8988T (cell line): ENCODE data around the gene SLC9A3.
A peak's percentile ranks its signal among the peaks of the same experiment; 100 is the strongest.

ENCODE experiments used
- DNase-seq: peaks from one replicate; pipeline ENCODE4 v3.0.0; 2011

The SLC9A3 gene

DNA sequence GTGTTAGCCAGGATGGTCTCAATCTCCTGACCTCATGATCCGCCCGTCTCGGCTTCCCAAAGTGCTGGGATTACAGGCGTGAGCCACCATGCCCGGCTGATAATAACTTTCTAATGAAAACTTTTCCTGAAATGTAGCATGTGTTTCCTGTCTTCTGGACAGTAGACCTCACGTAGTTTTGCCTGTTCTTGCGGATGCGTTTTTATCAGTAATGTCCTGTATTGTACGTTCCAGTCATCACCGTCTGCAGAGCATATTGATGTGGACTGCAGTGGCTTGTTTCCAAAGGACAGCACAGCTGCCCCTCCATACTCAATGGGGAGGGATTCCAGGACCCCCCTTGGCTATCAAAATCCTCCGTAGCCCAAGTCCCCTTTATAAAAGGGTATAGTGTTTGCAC, 68.4 kb downstream of the SLC9A3 start:
- DNase-seq: no peak

GRCh38 chr5:454936-455335, 69.3 kb downstream of the SLC9A3 start:
- no peak for DNase-seq

DNA sequence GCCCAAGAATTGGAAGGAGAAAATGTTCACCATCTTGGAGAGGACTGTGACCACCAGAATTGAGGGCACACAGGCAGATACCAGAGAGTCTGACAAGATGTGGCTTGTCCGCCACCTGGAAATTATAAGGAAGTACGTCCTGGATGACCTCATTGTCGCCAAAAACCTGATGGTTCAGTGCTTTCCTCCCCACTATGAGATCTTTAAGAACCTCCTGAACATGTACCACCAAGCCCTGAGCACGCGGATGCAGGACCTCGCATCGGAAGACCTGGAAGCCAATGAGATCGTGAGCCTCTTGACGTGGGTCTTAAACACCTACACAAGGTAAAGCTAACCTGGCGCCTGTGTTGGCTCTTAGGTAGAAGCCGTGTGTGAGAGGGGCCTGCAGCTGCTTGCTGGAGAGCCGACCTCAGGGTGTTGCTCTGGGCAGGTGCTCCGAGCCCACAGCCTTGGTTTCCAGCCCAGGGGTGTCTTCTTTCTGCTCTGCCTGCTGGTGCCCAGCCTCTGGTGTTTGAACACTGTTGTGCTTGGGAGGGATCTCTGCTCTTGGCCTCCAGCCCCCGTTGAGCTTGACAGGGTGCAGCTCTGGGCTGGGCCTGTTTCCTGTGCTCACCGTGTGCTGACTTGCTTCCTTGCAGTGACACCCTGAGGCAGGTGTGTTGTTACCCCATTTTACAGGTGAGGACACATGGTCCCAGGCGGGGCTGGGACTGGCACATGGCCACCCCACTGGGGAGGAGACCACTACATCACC, 70.3 kb downstream of the SLC9A3 start:
- no peak for DNase-seq

DNA sequence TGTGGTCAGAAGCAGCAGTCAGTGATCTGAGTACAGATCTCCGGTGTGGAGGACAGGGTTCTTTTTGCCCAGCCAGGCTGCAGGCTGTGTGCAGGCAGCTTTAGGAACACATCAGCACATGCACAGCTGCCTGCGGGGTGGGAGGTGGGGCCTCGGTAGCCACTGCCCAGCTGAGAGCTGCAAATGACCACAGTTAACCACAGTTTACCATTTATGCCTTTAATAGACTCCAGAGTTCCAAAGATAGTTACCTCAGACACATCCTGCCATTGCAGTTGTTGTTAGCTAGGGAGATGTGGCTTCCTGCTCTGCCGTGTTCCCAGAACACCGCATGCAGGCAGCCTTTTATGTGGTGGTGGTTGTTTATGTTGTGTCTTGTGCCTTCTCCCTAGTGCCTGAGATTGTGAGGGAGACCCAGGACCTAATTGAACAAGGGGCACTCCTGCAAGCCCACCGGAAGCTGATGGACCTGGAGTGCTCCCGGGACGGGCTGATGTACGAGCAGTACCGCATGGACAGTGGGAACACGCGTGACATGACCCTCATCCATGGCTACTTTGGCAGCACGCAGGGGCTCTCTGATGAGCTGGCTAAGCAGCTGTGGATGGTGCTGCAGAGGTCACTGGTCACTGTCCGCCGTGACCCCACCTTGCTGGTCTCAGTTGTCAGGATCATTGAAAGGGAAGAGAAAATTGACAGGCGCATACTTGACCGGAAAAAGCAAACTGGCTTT, 71.1 kb downstream of the SLC9A3 start:
- no peak for DNase-seq

- DNase-seq: no peak
Observed at GRCh38 chr5:451587-452458, 72.4 kb downstream of the SLC9A3 start.

DNA sequence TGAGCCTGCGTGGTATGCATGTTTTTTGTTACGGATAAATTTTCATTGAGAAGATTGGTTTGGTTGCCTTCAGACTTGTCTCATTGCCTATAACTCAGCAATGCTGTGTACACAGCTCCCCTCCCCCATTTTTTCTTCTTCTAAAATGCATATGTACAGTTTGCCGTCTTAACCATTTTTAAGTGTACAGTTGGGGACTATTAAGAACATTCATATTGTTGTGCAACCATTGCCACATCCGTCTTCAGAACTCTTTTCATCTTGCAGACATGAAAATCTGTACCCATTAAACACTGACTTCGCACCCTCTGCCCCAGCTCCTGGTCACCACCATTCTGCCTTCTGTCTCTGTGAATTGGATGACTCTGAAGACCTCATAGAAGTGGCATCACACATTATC, 75.1 kb downstream of the SLC9A3 start:
- no peak for DNase-seq

GRCh38 chr5:448766-449090, 75.5 kb downstream of the SLC9A3 start:
- DNase-seq: no peak

- no peak for DNase-seq
Observed at GRCh38 chr5:448061-448765, 76.0 kb downstream of the SLC9A3 start.

GRCh38 chr5:447501-447900, 76.7 kb downstream of the SLC9A3 start:
- DNase-seq: no peak

DNA sequence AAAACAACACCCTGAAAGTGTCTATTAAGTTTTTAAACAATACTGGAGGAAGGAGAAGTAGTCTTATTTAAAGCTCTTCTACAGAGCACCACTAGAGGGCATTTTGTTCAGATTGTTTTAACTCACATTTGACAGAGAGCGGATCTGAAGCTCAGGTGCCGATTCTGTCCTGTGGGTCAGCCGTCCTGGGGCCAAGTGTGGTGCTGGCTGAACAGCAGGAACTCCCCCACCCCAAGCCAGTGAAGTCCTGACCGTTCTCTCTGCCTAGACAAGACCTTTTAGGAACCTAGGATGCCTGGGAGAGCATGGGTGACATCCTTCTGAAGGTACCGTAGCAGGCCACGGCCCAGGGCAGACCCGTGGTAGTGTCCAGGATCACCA, 77.4 kb downstream of the SLC9A3 start:
- peak; percentile 87 for DNase-seq

DNA sequence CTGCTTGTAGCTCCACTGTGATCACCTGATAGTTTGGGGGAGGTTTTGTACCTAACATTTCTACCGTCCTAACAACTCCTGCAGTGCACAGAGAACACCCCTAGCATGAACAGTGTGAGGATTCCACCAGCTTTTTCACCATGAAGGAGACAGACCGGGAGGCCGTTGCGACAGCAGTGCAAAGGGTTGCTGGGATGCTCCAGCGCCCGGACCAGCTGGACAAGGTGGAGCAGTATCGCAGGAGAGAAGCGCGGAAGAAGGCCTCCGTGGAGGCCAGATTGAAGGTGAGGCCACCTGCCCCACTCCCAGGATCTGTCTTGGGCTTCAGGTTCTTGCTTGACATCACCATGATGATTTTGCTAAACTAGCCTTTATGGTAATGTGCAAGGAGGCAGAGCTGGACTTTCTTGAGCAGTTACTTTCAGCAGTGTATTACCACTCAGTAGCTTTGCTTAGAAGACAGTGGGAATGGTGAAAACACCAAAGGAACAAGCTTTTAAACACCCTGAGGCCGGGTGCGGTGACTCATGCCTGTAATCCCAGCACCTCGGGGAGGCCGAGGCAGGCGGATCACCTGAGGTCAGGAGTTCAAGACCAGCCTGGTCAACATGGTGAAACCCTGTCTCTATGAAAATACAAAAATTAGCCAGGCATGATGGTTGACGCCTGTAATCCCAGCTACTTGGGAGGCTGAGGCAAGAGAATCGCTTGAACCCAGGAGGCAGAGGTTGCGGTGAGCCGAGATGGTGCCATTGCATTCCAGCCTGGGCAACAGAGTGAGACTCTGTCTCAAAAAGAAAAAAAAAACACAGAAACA, 78.0 kb downstream of the SLC9A3 start:
- DNase-seq: no peak

- DNase-seq: no peak
Observed at GRCh38 chr5:445591-445990, 78.7 kb downstream of the SLC9A3 start.

DNA sequence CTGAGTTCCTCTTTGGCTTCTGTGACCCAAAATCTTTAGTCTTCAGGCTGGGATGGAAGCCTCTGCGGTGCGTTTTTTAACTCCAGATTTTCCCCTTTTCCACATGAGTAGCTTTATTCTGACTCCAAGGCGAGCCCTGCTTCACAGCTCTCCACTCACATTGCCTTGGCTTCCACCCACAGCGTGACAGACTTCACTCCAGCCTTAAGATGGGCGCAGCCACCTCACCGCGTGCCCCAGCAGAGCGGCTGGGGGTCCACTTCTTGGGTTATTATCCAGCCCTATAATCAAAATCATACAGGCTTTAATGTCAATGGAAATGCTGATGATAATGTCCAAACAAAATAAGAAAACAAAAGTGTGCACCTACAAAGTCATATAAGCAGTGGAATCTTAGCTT, 80.0 kb downstream of the SLC9A3 start:
- DNase-seq: no peak

GRCh38 chr5:443239-444151, 80.8 kb downstream of the SLC9A3 start:
- DNase-seq: peak; percentile 81

DNA sequence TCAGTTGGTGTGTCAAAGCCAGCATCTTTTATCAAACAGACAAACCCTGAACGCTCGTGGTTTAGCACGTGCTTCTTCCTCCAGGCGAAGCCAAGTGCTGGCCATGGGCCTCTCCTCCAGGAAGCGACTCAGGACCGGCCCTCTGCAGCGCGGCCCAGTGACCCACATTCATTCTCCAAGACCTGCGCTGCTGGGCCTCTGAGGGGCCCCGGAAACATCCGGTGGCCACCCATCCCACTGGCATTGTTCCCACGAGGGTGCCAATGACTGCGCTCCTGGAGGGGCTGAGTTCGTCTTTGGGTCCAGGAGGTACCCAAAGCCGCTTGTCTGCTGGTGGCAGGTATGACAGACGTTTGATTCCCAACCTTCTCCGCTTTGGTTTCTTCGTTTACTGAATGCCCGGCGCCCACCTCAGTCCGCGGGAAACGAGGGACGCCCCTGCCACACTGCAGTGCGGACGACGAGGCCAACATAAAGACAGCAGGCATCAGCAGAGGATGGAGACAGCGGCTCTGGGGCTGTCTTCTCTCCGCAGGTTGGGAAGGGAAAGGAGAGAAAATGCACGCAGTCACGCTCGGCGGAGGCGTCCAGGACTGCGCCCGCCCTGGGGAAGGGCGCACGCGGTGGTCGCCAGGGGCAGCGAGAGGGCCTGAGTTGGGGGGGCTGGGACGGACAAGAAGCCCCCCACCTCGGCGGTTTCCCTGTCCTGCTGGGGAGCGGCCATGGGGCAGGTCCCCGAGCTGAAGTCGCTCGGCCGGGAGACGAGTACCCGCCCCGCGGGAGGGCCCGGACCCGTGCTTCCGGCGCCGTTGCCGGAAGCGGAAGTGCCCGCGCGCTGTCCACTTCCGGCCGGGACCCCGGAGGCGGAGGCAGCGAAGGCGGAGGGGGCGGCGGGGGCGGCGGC, 81.7 kb downstream of the SLC9A3 start, which contains the start of gene EXOC3:
Gene EXOC3, plus strand, starts transcription at position 842 of the 904 bp plus-strand sequence. CDS start 3,030 bp downstream, outside the sequence.
- DNase-seq: peak; percentile 100

DNA sequence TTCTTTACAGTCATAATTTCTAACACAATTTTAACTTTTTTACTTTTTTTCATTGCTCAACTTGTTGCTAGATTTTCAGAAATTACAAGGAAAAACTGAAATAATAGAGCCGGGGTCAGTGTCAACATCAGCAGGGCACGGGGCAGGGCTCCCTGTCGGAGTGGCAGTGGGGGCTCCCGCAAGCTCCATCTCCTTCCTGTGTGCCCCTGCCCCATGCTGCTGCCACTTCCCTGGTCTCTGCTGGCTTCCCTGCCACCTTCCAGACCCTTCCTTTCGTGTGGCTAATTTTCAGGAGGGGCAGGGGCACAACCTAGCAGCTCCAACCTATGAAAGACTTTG, 82.3 kb downstream of the SLC9A3 start:
- no peak for DNase-seq

GRCh38 chr5:440401-441201, 83.6 kb downstream of the SLC9A3 start:
- no peak for DNase-seq

DNA sequence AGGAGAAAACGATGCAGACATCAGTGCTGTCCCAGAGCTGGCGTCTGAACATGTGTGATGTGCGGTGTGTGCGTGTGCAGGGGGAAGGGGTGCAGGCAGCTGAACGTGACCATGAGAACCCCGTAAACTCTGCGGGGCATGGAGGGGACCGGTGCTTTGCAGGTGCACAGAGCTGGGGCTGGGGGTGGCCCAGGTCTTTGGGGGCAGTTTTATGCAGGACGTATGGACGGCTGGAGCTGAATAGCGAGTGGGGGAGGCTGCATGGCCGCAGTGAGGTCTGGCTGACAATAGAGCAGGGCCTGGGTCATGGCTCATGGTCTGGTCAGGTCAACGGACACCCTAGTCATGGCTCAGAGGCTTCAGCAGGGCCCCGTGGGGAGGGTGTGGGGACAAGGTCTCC, 84.6 kb downstream of the SLC9A3 start:
- no peak for DNase-seq

- DNase-seq: no peak
Observed at GRCh38 chr5:439181-439580, 85.1 kb downstream of the SLC9A3 start.
